Thyroid gland (tissue), 4 donors: ENCODE measurements around the gene LIN28A.

ENCODE experiments used
- POLR2A ChIP-seq, 2 donors: fragments of 450-650 bp; IDR thresholded peaks; one replicate each; pipeline ENCODE4 v1.6.1; 2017; ENCODE audit warnings: antibody characterized with exemption in 2 of 2, mild to moderate bottlenecking in 2 of 2, moderate library complexity in 1 of 2
- TF ChIP-seq, protein P1 (sequence below), 6 experiments: fragments of 200-600 bp in 3 of 6; fragments of 450-650 bp in 3 of 6; sonication (generic) in 3 of 6; IDR thresholded peaks; one replicate each; pipeline ENCODE4 v1.5.1; 2016 to 2019; ENCODE audit warnings: antibody characterized with exemption in 6 of 6, mild to moderate bottlenecking in 2 of 6, inconsistent platforms in 1 of 6, moderate library complexity in 1 of 6

DNA sequence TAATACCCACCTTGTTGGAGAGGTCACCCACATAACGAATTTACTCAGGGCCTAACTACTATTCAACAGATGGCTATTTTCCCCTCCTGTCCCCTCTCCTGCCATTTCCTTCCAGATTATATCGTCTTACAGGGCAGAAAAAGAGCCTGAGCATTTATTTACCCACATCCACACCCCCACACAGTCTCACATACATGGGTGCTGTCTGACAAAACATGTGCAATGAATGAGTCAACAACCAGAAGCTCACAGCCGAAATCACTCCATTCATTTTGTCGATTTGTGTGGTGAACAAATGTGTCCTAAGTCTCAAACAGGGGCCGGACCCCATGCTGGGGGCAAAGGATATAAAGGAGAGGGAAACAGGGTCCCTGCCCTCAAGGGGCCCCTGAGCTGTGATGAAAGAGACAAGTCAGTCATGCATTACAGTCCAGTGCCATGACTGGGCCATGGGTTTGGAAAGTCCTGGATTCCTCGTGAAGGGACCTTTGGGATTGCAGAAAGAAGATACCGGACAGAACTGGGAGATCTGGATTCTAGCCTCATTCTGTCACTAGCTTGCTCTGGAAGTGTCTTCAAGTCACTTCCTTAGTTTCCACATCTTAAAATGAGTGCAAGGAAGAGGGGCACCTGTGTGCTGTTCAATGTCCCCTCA, 21.7 kb upstream of the LIN28A start:
- TF ChIP-seq, protein P1, sequence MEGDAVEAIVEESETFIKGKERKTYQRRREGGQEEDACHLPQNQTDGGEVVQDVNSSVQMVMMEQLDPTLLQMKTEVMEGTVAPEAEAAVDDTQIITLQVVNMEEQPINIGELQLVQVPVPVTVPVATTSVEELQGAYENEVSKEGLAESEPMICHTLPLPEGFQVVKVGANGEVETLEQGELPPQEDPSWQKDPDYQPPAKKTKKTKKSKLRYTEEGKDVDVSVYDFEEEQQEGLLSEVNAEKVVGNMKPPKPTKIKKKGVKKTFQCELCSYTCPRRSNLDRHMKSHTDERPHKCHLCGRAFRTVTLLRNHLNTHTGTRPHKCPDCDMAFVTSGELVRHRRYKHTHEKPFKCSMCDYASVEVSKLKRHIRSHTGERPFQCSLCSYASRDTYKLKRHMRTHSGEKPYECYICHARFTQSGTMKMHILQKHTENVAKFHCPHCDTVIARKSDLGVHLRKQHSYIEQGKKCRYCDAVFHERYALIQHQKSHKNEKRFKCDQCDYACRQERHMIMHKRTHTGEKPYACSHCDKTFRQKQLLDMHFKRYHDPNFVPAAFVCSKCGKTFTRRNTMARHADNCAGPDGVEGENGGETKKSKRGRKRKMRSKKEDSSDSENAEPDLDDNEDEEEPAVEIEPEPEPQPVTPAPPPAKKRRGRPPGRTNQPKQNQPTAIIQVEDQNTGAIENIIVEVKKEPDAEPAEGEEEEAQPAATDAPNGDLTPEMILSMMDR (IDR thresholded peaks at IDR 0.05): no peak
- TF ChIP-seq POLR2A (IDR thresholded peaks at IDR 0.05): no peak
